ENCODE data around the gene GRK5.

DNA sequence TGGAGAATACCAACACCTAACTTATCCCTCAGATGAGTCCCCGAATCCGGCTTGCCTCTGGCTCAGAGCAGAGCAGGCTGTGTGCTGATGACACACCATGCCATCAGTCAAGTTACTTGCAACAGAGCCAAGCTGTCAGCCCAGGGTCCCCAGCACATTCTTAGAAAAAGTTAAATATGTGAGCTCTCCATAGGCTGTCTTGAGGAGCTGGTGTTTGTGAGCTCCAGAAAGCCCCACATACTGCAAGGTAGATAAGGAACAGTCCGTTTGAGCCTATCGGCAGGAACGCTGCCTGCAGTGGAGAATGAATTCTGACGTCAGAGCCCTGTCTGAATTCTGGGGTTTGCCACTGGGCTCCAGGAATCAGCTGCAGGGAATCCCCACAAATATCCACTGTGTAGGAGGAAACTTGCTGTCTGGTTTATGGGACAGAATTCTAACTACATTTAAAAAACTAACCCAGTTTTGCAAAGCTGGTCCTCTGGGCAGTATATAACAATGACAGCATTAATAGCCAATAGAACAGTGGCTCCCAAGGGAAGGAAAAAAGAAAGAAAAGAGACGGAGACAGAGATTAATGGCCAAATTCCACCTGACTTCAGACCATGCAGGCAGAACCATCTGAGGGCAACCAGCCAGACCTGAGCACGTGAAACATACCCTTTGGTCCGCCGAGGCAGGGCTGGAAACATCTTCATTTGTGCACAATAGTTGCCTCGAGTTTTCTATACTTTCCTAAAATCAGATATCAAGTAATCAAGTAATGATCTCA is 45.5 kb upstream of the GRK5 start:
- TF ChIP-seq, protein P1, sequence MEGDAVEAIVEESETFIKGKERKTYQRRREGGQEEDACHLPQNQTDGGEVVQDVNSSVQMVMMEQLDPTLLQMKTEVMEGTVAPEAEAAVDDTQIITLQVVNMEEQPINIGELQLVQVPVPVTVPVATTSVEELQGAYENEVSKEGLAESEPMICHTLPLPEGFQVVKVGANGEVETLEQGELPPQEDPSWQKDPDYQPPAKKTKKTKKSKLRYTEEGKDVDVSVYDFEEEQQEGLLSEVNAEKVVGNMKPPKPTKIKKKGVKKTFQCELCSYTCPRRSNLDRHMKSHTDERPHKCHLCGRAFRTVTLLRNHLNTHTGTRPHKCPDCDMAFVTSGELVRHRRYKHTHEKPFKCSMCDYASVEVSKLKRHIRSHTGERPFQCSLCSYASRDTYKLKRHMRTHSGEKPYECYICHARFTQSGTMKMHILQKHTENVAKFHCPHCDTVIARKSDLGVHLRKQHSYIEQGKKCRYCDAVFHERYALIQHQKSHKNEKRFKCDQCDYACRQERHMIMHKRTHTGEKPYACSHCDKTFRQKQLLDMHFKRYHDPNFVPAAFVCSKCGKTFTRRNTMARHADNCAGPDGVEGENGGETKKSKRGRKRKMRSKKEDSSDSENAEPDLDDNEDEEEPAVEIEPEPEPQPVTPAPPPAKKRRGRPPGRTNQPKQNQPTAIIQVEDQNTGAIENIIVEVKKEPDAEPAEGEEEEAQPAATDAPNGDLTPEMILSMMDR (conservative IDR thresholded peaks at IDR 0.05) = no peak
- no peak for TF ChIP-seq EZH2 (IDR thresholded peaks at IDR 0.05; ENCODE audit: low read depth)

Measured in PC-9 (cell line).